CD4-positive, CD25-positive, alpha-beta regulatory T cell (primary cell): ENCODE results near the gene BAZ1A. TPM values are rescaled to one million over a fixed set of nuclear protein-coding genes. Genes with fewer than 3 reads are reported as not detected.
A peak's percentile ranks its signal among the peaks of the same experiment; 100 is the strongest.
"Not testable (repeated sequence)": the region's sequence is repeated elsewhere in the genome, so short reads cannot be mapped to it uniquely, and the experiment has no call there.

ENCODE experiments used
- ATAC-seq, 2 donors: fragments of 150-1000 bp; cut with Tn5 transposase; one replicate each; pipeline ENCODE4 v1.10.0; 2021; ENCODE audit warnings: low read depth in 2 of 2, moderate number of reproducible peaks in 2 of 2, moderate library complexity in 1 of 2
- DNase-seq, 3 donors: peaks; one replicate each; pipeline versions ENCODE4 v3.0.0 to v3.0.0-alpha.2; 2012 to 2022; ENCODE audit warnings: mixed read lengths in 1 of 3
- H3K27ac ChIP-seq: one replicate; pipeline ENCODE4 v1.7.0; 2013; ENCODE audit warnings: mild to moderate bottlenecking, low read length; ENCODE audit not compliant: insufficient read depth, poor library complexity, severe bottlenecking
- H3K27me3 ChIP-seq: one replicate; pipeline ENCODE4 v1.7.0; 2013; ENCODE audit warnings: low read length; ENCODE audit not compliant: control insufficient read depth, insufficient read depth
- H3K36me3 ChIP-seq: one replicate; pipeline ENCODE4 v1.7.0; 2013; ENCODE audit warnings: mild to moderate bottlenecking, low read length, moderate library complexity; ENCODE audit not compliant: control insufficient read depth, insufficient read depth
- H3K4me1 ChIP-seq: 2 replicates; pipeline ENCODE4 v1.7.0; 2013; ENCODE audit warnings: mild to moderate bottlenecking, low read length; ENCODE audit not compliant: insufficient read depth, control insufficient read depth, poor library complexity, severe bottlenecking
- H3K4me3 ChIP-seq: one replicate; pipeline ENCODE4 v1.7.0; 2013; ENCODE audit warnings: low read depth, mild to moderate bottlenecking, low read length, moderate library complexity
- H3K9me3 ChIP-seq, 2 experiments: 1 replicate in 1 of 2; 2 replicates in 1 of 2; pipeline ENCODE4 v1.7.0; 2013; ENCODE audit warnings: low read length in 2 of 2, mild to moderate bottlenecking in 1 of 2, moderate library complexity in 1 of 2; ENCODE audit not compliant: control insufficient read depth in 2 of 2
- H3K27ac Mint-ChIP-seq, 3 donors: one replicate each; pipeline ENCODE4 v1.8.0; 2020 to 2022; ENCODE audit warnings: mild to moderate bottlenecking in 3 of 3, mixed read lengths in 3 of 3, moderate library complexity in 2 of 3
- H3K27me3 Mint-ChIP-seq: one replicate; pipeline ENCODE4 v1.8.0; 2022; ENCODE audit warnings: mild to moderate bottlenecking, mixed read lengths
- H3K36me3 Mint-ChIP-seq: one replicate; pipeline ENCODE4 v1.8.0; 2020; ENCODE audit warnings: mixed read lengths
- H3K4me1 Mint-ChIP-seq, 4 donors: one replicate each; pipeline ENCODE4 v1.8.0; 2020 to 2022; ENCODE audit warnings: mixed read lengths in 4 of 4, mild to moderate bottlenecking in 1 of 4
- H3K4me3 Mint-ChIP-seq, 4 donors: one replicate each; pipeline ENCODE4 v1.8.0; 2020 to 2022; ENCODE audit warnings: mild to moderate bottlenecking in 4 of 4, mixed read lengths in 4 of 4, moderate library complexity in 3 of 4
- H3K9me3 Mint-ChIP-seq, 7 donors: one replicate each; pipeline ENCODE4 v1.8.0; 2020 to 2022; ENCODE audit warnings: mixed read lengths in 7 of 7, mild to moderate bottlenecking in 3 of 7, moderate library complexity in 2 of 7
- polyA plus RNA-seq, 4 donors: library from polyadenylated mRNA; unstranded; fragments of 300-500 nt; fragmentation: Illumina TruSeq; gene quantifications; one replicate each; pipeline ENCODE4 v1.2.3, GENCODE V29; 2021
- total RNA-seq: library from RNA; stranded (reverse); gene quantifications from one replicate; pipeline ENCODE4 v1.2.3, GENCODE V29; 2022

The BAZ1A gene
- total and polyA plus RNA-seq, 5 donors from 2014 or later: 9.4 to 55.1 (median 10.2) TPM

DNA sequence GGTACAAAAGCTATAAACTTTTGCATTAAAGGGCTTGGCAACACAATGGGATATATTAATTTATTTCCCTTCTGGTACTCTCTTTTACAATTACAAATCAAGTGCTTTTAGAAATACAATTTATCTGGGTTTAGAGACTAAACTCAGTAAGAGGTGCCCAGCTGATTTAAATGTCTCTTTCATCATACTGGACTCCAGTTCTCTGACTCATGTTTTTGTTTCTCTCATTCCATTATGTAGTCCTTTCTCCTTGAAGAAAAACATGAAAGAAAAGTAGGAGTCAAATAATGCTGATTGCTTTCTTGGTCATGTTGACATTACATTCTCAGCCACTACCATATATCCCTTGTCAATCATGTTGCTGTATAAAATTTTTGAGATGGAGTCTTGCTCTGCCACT is 124.5 kb downstream of the BAZ1A start:
- Mint-ChIP-seq H3K9me3 (peaks cover 0 to 2% (median 0%) of the 10 kb centered on the region in 7 donors), H3K27me3 (no peaks in the 10 kb centered on the region), H3K4me1 (peaks cover 0 to 4% (median 0%) of the 10 kb centered on the region in 4 donors), H3K4me3 (no peak overlapping the region), H3K36me3 (peaks cover 24% of the 10 kb centered on the region), H3K27ac (peak overlapping the region in 2 of 3 donors; percentile 46 to 48)
- no peaks in the 10 kb centered on the region for H3K4me1 ChIP-seq
- no peaks in the 10 kb centered on the region for H3K27me3 ChIP-seq
- H3K9me3 ChIP-seq: no peaks in the 10 kb centered on the region
- ATAC-seq: no peak
- peaks cover 22% of the 10 kb centered on the region for H3K36me3 ChIP-seq
- no peak for DNase-seq
- no peak overlapping the region for H3K27ac ChIP-seq
- H3K4me3 ChIP-seq: no peak overlapping the region

DNA sequence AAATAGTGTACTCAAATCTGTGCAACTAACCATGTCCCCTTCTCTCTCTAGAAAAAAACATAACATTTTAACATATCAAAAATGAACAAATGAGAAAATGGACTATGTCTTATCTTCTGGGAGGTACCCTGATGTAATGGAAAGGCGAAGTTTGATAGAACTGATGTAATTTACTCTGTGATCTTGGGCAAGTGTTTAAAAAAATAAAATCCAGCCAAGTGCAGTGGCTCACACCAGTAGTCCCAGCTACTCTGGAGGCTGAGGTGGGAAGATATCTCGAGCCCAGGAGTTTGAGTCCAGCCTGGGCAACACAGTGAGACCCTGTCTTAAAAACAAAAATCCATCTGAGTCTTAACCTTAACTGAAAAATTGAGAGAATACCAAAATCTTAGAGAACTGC is 124.9 kb downstream of the BAZ1A start:
- H3K27ac Mint-ChIP-seq: peak overlapping the region in 1 of 3 donors; percentile 48
- no peak for DNase-seq
- H3K9me3 Mint-ChIP-seq: peaks cover 0 to 2% (median 0%) of the 10 kb centered on the region in 7 donors
- Histone ChIP-seq H3K4me3 (no peak overlapping the region), H3K27me3 (no peaks in the 10 kb centered on the region), H3K4me1 (no peaks in the 10 kb centered on the region), H3K9me3 (no peaks in the 10 kb centered on the region), H3K36me3 (peaks cover 18% of the 10 kb centered on the region), H3K27ac (no peak overlapping the region)
- H3K4me1 Mint-ChIP-seq: peaks cover 0 to 4% (median 0%) of the 10 kb centered on the region in 4 donors
- ATAC-seq: no peak
- H3K27me3 Mint-ChIP-seq: no peaks in the 10 kb centered on the region
- no peak overlapping the region for H3K4me3 Mint-ChIP-seq
- peaks cover 19% of the 10 kb centered on the region for H3K36me3 Mint-ChIP-seq

DNA sequence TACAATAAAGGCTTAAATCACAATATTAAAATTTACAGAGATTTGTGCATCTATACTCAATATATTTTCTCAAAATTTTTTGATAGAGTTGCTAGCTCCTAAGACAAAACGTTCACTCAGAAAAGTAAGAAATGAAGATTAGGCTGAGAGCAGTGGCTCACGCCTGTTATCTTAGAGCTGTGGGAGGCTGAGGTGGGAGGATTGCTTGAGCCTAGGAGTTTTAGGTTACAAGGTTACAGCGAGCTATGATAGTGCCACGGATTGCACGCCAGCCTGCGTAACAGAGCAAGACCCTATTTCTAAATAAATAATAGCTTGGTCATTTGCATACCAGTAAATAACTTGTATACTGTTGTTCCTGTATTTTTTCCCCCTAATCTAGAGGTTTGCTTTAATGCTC is 125.8 kb downstream of the BAZ1A start:
- no peak overlapping the region for H3K27ac Mint-ChIP-seq
- no peaks in the 10 kb centered on the region for H3K9me3 ChIP-seq
- no peaks in the 10 kb centered on the region for H3K27me3 ChIP-seq
- H3K4me1 ChIP-seq: no peaks in the 10 kb centered on the region
- peaks cover 13% of the 10 kb centered on the region for H3K36me3 Mint-ChIP-seq
- H3K9me3 Mint-ChIP-seq: peaks cover 0 to 2% (median 0%) of the 10 kb centered on the region in 7 donors
- H3K27me3 Mint-ChIP-seq: no peaks in the 10 kb centered on the region
- H3K27ac ChIP-seq: no peak overlapping the region
- H3K4me3 ChIP-seq: no peak overlapping the region
- peaks cover 18% of the 10 kb centered on the region for H3K36me3 ChIP-seq
- ATAC-seq (no peak), DNase-seq (no peak)
- no peak overlapping the region for H3K4me3 Mint-ChIP-seq
- peaks cover 0 to 4% (median 1%) of the 10 kb centered on the region in 4 donors for H3K4me1 Mint-ChIP-seq

DNA sequence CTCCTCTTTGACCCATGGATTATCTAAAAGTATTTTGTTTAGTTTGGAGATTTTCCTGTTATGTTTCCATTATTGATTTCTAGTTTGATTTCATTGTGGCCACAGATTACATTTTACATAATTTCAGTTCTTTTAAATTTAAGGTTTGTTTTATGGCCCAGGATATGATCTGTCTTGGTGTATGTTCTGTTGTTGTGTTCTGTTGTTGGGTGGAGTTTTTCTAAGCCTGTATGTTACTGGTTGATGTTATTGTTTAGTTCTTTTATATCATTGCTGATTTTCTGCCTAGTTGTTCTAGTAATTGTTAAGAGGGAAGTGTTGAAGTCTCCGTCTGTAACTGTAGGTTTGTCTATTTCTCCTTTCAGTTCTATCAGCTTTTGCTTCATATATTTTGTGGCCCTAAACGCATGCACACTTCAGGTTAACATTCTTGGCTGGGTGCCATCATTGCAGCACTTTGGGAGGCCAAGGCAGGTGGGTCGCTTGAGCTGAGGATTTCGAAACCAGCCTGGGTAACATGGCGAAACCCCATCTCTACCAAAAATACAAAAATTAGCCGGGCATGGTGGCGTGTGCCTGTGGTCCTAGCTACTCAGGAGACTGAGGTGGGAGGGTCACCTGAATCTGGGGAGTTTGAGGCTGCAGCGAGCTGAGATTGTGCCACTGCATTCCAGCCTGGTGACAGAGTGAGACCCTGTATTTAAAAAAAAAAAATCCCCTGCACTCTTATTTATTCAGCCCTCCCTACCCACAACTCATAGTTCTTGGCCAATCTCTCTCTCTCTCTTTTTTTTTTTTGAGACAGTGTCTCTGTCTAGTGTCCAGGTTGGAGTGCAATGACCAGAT is 132.7 kb downstream of the BAZ1A start:
- no peaks in the 10 kb centered on the region for H3K27me3 ChIP-seq
- peak overlapping the region; percentile 48 for H3K4me3 ChIP-seq
- H3K27ac ChIP-seq: no peak overlapping the region
- H3K9me3 Mint-ChIP-seq: peaks cover 0 to 5% (median 0%) of the 10 kb centered on the region in 7 donors
- H3K36me3 Mint-ChIP-seq: no peaks in the 10 kb centered on the region
- peak overlapping the region in 2 of 4 donors; percentile 1 to 28 for H3K4me3 Mint-ChIP-seq
- no peaks in the 10 kb centered on the region for H3K9me3 ChIP-seq
- peaks cover 10% of the 10 kb centered on the region for H3K4me1 ChIP-seq
- no peak for ATAC-seq
- no peak for DNase-seq
- peaks cover 11 to 28% (median 22%) of the 10 kb centered on the region in 4 donors for H3K4me1 Mint-ChIP-seq
- H3K27me3 Mint-ChIP-seq: peaks cover 13% of the 10 kb centered on the region
- H3K36me3 ChIP-seq: no peaks in the 10 kb centered on the region
- peak overlapping the region; percentile 11 to 74 (median 67) for H3K27ac Mint-ChIP-seq

DNA sequence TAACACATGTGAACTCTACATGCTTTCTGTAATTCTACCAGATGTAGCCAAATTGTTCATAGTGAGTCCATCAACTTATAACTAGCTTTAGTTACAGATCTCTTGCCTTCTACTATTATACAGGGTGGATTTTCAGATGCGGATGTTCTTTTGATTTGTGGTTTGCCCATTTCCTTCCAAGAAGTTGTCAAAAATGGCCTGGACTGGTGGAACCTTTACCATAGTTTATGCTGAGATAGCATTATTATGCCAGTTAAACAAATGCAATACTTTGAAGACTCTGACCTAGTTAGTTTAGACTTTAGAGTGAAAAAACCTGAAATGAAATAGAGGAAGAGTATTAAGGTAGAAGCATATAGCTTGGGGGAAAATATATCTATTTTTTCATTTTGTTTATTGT is 133.3 kb downstream of the BAZ1A start:
- no peaks in the 10 kb centered on the region for H3K27me3 ChIP-seq
- H3K36me3 ChIP-seq: no peaks in the 10 kb centered on the region
- Mint-ChIP-seq H3K9me3 (peaks cover 0 to 5% (median 0%) of the 10 kb centered on the region in 7 donors), H3K4me3 (peak overlapping the region in 2 of 4 donors; percentile 3 to 18), H3K4me1 (peaks cover 11 to 28% (median 22%) of the 10 kb centered on the region in 4 donors), H3K27ac (peak overlapping the region in 2 of 3 donors; percentile 11 to 12), H3K36me3 (no peaks in the 10 kb centered on the region), H3K27me3 (peaks cover 13% of the 10 kb centered on the region)
- no peaks in the 10 kb centered on the region for H3K9me3 ChIP-seq
- ATAC-seq: peak; percentile 40 to 42
- peak overlapping the region; percentile 48 for H3K4me3 ChIP-seq
- no peak overlapping the region for H3K27ac ChIP-seq
- H3K4me1 ChIP-seq: peaks cover 10% of the 10 kb centered on the region
- peak in 2 of 3 donors; percentile 34 to 59 for DNase-seq

DNA sequence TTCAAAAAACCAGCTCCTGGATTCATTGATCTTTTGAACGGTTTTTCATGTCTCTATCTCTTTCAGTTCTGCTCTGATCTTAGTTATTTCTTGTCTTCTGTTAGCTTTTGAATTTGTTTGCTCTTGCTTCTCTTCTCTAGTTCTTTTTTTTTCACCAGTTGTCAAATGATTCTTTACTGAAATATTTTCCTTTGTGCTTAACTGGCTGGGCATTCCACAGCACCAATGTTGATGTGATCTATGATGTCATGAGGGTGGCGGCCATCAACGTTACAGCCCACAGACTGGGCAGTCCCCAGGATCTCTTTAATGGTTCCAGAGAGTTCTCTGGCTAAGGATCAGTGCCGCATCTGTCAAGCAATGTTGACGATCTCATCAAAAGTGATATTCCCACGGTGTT is 135.0 kb downstream of the BAZ1A start:
- H3K27ac ChIP-seq, H3K9me3 Mint-ChIP-seq, H3K4me3 ChIP-seq, H3K36me3 ChIP-seq, ATAC-seq, H3K36me3 Mint-ChIP-seq, H3K9me3 ChIP-seq, H3K27me3 ChIP-seq, DNase-seq, H3K4me3 Mint-ChIP-seq, H3K4me1 ChIP-seq: not testable (repeated sequence)
- peak overlapping the region in 1 of 3 donors; percentile 1 for H3K27ac Mint-ChIP-seq
- peaks cover 13% of the 10 kb centered on the region for H3K27me3 Mint-ChIP-seq
- peaks cover 11 to 28% (median 22%) of the 10 kb centered on the region in 4 donors for H3K4me1 Mint-ChIP-seq

DNA sequence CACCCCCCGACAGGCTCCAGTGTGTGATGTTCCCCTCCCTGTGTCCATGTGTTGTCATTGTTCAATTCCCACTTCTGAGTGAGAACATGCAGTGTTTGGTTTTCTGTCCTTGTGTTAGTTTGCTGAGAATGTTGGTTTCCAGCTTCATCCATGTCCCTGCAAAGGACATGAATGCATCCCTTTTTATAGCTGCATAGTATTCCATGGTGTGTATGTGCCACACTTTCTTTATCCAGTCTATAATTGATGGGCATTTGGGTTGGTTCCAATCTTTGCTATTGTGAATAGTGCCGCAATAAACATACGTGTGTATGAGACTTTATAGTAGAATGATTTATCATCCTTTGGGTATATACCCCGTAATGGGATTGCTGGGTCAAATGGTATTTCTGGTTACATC is 138.1 kb downstream of the BAZ1A start:
- not testable (repeated sequence) for H3K27ac ChIP-seq, H3K4me3 ChIP-seq, DNase-seq, H3K36me3 Mint-ChIP-seq, H3K9me3 Mint-ChIP-seq, H3K9me3 ChIP-seq, H3K27me3 ChIP-seq, H3K27ac Mint-ChIP-seq, H3K4me3 Mint-ChIP-seq, ATAC-seq, H3K36me3 ChIP-seq, H3K4me1 ChIP-seq
- Mint-ChIP-seq H3K4me1 (peaks cover 4 to 16% (median 11%) of the 10 kb centered on the region in 4 donors), H3K27me3 (peaks cover 13% of the 10 kb centered on the region)
